Right lobe of liver (tissue), 6 donors: ENCODE results near the gene FGD5. TPM values are rescaled to one million over a fixed set of nuclear protein-coding genes. Genes with fewer than 3 reads are reported as not detected.

Experiments used
- ATAC-seq, 4 donors: fragments of 200-7000 bp; cut with Tn5 transposase; one replicate each; pipeline ENCODE4 v1.9.1; 2020; ENCODE audit warnings: mild to moderate bottlenecking in 4 of 4, moderate library complexity in 4 of 4
- DNase-seq, 3 donors: peaks; one replicate each; pipeline ENCODE4 v3.0.0-alpha.2; 2020
- H3K27ac ChIP-seq, 3 donors: fragments of 200-600 bp; one replicate each; pipeline ENCODE4 v1.8.0; 2022
- H3K27me3 ChIP-seq, 2 donors: fragments of 200-600 bp; one replicate each; pipeline ENCODE4 v1.8.0; 2022
- H3K36me3 ChIP-seq, 4 donors: fragments of 200-600 bp; sonication (generic) in 1 of 4; one replicate each; pipeline versions ENCODE4 v1.5.1 to v1.8.0; 2017 to 2022; ENCODE audit warnings: control low read depth in 1 of 4
- H3K4me1 ChIP-seq, 4 donors: fragments of 200-600 bp; sonication (generic) in 1 of 4; one replicate each; pipeline versions ENCODE4 v1.5.1 to v1.8.0; 2017 to 2022; ENCODE audit warnings: control low read depth in 1 of 4
- H3K4me3 ChIP-seq, 3 donors: fragments of 200-600 bp; one replicate each; pipeline ENCODE4 v1.8.0; 2022
- H3K9me3 ChIP-seq, 4 donors: fragments of 200-600 bp; sonication (generic) in 1 of 4; one replicate each; pipeline versions ENCODE4 v1.5.1 to v1.8.0; 2017 to 2022; ENCODE audit warnings: control low read depth in 1 of 4
- CTCF ChIP-seq, 4 donors: fragments of 200-600 bp in 3 of 4; fragments of 450-650 bp in 1 of 4; IDR thresholded peaks; one replicate each; pipeline versions ENCODE4 v1.5.1 to v1.8.0; 2016 to 2022; ENCODE audit warnings: antibody characterized with exemption in 4 of 4, mild to moderate bottlenecking in 2 of 4
- POLR2A ChIP-seq: fragments of 450-650 bp; IDR thresholded peaks from one replicate; pipeline ENCODE4 v1.6.1; 2017; ENCODE audit warnings: antibody characterized with exemption, mild to moderate bottlenecking
- WGBS: methylation state at CpG from one replicate; pipeline ENCODE4 v1.1.6; 2018; ENCODE audit warnings: low coverage, low lambda C conversion rate; ENCODE audit not compliant: insufficient coverage; ENCODE audit errors: missing lambda C conversion rate; 5-methylcytosine and 5-hydroxymethylcytosine counted together
- intact Hi-C, 2 donors: fragments of 100-400 bp; cut with DNase I; formaldehyde crosslinking; loops; one replicate each; pipeline versions ENCODE4 v1.11.2 to v1.14.1; 2022
- total RNA-seq, 6 experiments: library from RNA; depleted of rRNA in 2 of 6; stranded (reverse); fragments of >200 nt in 2 of 6; fragmentation: NEBNext Ultra II Directional in 3 of 6; extraction: Animal tissue kit (Norgen Biotek cat#: 25700) in 3 of 6; gene quantifications; one replicate each; pipeline versions ENCODE4 v1.1.0 to v1.2.4, GENCODE V29; 2016 to 2023
- donor health status: DM: no; HTN: yes; CAD: no.
- donor health status: DM: no; HTN: no; CAD: no.
- donor health status: DM: no; HTN: no; CAD: no.
- donor health status: DM: no; HTN: yes; CAD: no.
- donor health status: DM: no; HTN: yes; CAD: no.

Gene FGD5
- total RNA-seq, 6 experiments from 2014 or later: 3.4 to 8.9 (median 5.9) TPM

GRCh38 chr3:14861446-14862302 lies 42.9 kb downstream of the FGD5 start:
- intact Hi-C loops: loop anchor here in 1 of 2 donors (10.0 kb wide), 1 partner anchor 53 kb away; no protein-coding TSS in a partner anchor
- ATAC-seq (peak; percentile 33 to 75 (median 44)), DNase-seq (no peak)
- no peaks in the 10 kb centered on the region for H3K9me3 ChIP-seq
- no peak overlapping the region for H3K27ac ChIP-seq
- 64% methylated on average over 6 of the region's 8 CpGs for WGBS
- H3K27me3 ChIP-seq: no peaks in the 10 kb centered on the region
- H3K4me3 ChIP-seq: no peak overlapping the region
- TF ChIP-seq POLR2A (no peak), CTCF (IDR thresholded peaks at IDR 0.05) (peak in 2 of 4 donors; percentile 13 to 17)
- H3K4me1 ChIP-seq: peaks cover 0 to 5% (median 0%) of the 10 kb centered on the region in 4 donors
- no peaks in the 10 kb centered on the region for H3K36me3 ChIP-seq

- TF ChIP-seq POLR2A (no peak), CTCF (IDR thresholded peaks at IDR 0.05) (no peak)
- intact Hi-C loops: loop anchor here in 1 of 2 donors (10.0 kb wide), 1 partner anchor 53 kb away; no protein-coding TSS in a partner anchor
- Histone ChIP-seq H3K4me1 (peaks cover 0 to 5% (median 0%) of the 10 kb centered on the region in 4 donors), H3K27ac (no peak overlapping the region), H3K9me3 (no peaks in the 10 kb centered on the region), H3K4me3 (no peak overlapping the region), H3K27me3 (no peaks in the 10 kb centered on the region), H3K36me3 (no peaks in the 10 kb centered on the region)
- no peak for DNase-seq
- no peak for ATAC-seq
- 79% methylated on average over 4 of the region's 4 CpGs for WGBS
These were observed 43.5 kb downstream of the FGD5 start for GRCh38 chr3:14862303-14862660.

- H3K27ac ChIP-seq: no peak overlapping the region
- WGBS: 70% methylated on average over 4 of the region's 5 CpGs
- H3K4me3 ChIP-seq: no peak overlapping the region
- DNase-seq: no peak
- H3K36me3 ChIP-seq: no peaks in the 10 kb centered on the region
- intact Hi-C loops: loop anchor here in 1 of 2 donors (10.0 kb wide), 1 partner anchor 52 kb away; no protein-coding TSS in a partner anchor
- no peaks in the 10 kb centered on the region for H3K27me3 ChIP-seq
- peak; percentile 29 to 50 (median 41) for ATAC-seq
- TF ChIP-seq POLR2A (no peak), CTCF (IDR thresholded peaks at IDR 0.05) (no peak)
- H3K9me3 ChIP-seq: no peaks in the 10 kb centered on the region
- peaks cover 0 to 5% (median 0%) of the 10 kb centered on the region in 4 donors for H3K4me1 ChIP-seq
These were observed 44.0 kb downstream of the FGD5 start for GRCh38 chr3:14862661-14863230.

- peak in 1 of 4 donors; percentile 25 for ATAC-seq
- 0% methylated on average over 1 of the region's 10 CpGs for WGBS
- no peak overlapping the region for H3K4me3 ChIP-seq
- H3K4me1 ChIP-seq: peaks cover 0 to 5% (median 0%) of the 10 kb centered on the region in 4 donors
- TF ChIP-seq CTCF (IDR thresholded peaks at IDR 0.05) (peak in 2 of 4 donors; percentile 11 to 25), POLR2A (no peak)
- no peak overlapping the region for H3K27ac ChIP-seq
- no peaks in the 10 kb centered on the region for H3K36me3 ChIP-seq
- H3K27me3 ChIP-seq: no peaks in the 10 kb centered on the region
- intact Hi-C loops: loop anchor here in 1 of 2 donors (10.0 kb wide), 1 partner anchor 51 kb away; no protein-coding TSS in a partner anchor
- H3K9me3 ChIP-seq: no peaks in the 10 kb centered on the region
- no peak for DNase-seq
These were observed 44.8 kb downstream of the FGD5 start for GRCh38 chr3:14863333-14864100.
